Measurements from ENCODE around the gene PRKCE. TPM values are rescaled to one million over a fixed set of nuclear protein-coding genes. Genes with fewer than 3 reads are reported as not detected.

The PRKCE gene
- total RNA-seq, 1 experiment from 2014 or later: 2.4 TPM

DNA sequence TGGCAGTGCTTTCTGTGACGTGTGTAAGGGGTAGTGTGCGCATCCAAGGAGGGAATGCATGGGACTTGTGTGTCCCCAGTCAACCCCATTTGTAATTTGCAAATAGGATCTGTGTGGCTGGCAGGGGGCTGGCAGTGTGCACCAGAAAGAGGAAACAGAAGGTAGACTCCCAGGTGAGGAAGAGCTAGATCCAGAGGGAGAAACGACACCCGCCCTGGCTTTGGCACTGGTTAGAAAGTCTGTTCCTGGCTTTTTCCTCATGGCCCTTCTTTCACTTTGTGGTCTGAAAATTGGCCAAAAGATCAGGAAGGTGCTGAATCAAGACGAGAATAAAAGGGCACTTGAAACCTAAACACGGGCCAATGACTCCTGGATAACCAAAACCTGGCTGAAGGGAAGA is 33.3 kb downstream of the PRKCE start:
- ChIA-PET CTCF (no interaction called here), POLR2A (ENCODE audit: low non-redundant PET) (no interaction called here)
- Histone ChIP-seq H3K27me3 (replicated peaks; ENCODE audit: insufficient read depth, low read depth, low read length, poor library complexity) (no peaks in the 10 kb centered on the region), H3K9me3 (ENCODE audit: low read depth, low read length, poor library complexity, severe bottlenecking) (no peaks in the 10 kb centered on the region), H3K27ac (ENCODE audit: low read depth, low read length, poor library complexity, severe bottlenecking) (no peak overlapping the region), H3K4me3 (ENCODE audit: low read depth, low read length, poor library complexity, severe bottlenecking) (no peak overlapping the region), H3K4me1 (ENCODE audit: insufficient read depth, low read length, poor library complexity, severe bottlenecking) (no peaks in the 10 kb centered on the region), H3K36me3 (ENCODE audit: insufficient read depth, low read length, poor library complexity, severe bottlenecking) (no peaks in the 10 kb centered on the region)
- no peak for DNase-seq (ENCODE audit: low spot score)
- TF ChIP-seq, protein P1, sequence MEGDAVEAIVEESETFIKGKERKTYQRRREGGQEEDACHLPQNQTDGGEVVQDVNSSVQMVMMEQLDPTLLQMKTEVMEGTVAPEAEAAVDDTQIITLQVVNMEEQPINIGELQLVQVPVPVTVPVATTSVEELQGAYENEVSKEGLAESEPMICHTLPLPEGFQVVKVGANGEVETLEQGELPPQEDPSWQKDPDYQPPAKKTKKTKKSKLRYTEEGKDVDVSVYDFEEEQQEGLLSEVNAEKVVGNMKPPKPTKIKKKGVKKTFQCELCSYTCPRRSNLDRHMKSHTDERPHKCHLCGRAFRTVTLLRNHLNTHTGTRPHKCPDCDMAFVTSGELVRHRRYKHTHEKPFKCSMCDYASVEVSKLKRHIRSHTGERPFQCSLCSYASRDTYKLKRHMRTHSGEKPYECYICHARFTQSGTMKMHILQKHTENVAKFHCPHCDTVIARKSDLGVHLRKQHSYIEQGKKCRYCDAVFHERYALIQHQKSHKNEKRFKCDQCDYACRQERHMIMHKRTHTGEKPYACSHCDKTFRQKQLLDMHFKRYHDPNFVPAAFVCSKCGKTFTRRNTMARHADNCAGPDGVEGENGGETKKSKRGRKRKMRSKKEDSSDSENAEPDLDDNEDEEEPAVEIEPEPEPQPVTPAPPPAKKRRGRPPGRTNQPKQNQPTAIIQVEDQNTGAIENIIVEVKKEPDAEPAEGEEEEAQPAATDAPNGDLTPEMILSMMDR (conservative IDR thresholded peaks at IDR 0.05; ENCODE audit: low read depth, low read length): no peak
- BruUV-seq (replicated peaks): no TSS peak
- intact Hi-C loops (cut with micrococcal nuclease; ENCODE audit: unreplicated experiment): no loop called here

DNA sequence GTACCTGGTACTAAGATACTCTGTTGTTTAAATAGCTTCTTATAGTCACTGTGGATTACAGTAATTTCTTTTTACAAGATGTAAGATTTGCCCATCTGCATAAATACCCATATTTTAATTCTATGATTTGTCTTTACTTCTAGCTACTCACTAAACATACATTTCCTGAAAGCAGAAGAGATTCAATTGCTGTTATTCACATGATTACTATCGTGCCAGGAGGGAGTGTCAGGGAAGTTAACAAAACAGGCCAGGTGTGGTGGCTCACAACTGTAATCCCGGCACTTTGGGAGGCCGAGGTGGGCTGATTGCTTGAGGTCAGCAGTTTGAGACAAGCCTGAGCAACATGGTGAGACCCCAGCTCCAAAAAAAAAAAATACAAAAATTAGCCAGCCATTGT is 33.8 kb downstream of the PRKCE start:
- Histone ChIP-seq H3K9me3 (ENCODE audit: low read depth, low read length, poor library complexity, severe bottlenecking) (no peaks in the 10 kb centered on the region), H3K27ac (ENCODE audit: low read depth, low read length, poor library complexity, severe bottlenecking) (no peak overlapping the region), H3K4me1 (ENCODE audit: insufficient read depth, low read length, poor library complexity, severe bottlenecking) (no peaks in the 10 kb centered on the region), H3K4me3 (ENCODE audit: low read depth, low read length, poor library complexity, severe bottlenecking) (no peak overlapping the region), H3K36me3 (ENCODE audit: insufficient read depth, low read length, poor library complexity, severe bottlenecking) (no peaks in the 10 kb centered on the region), H3K27me3 (replicated peaks; ENCODE audit: insufficient read depth, low read depth, low read length, poor library complexity) (no peaks in the 10 kb centered on the region)
- ChIA-PET CTCF (no interaction called here), POLR2A (ENCODE audit: low non-redundant PET) (no interaction called here)
- intact Hi-C loops (cut with micrococcal nuclease; ENCODE audit: unreplicated experiment): no loop called here
- BruUV-seq (replicated peaks): no TSS peak
- no peak for TF ChIP-seq EZH2 (IDR thresholded peaks at IDR 0.05; ENCODE audit: borderline replicate concordance, low read depth, low read length, poor library complexity, severe bottlenecking)
- TF ChIP-seq, protein P1 (conservative IDR thresholded peaks at IDR 0.05; ENCODE audit: low read depth, low read length): no peak
- no peak for DNase-seq (ENCODE audit: low spot score)

DNA sequence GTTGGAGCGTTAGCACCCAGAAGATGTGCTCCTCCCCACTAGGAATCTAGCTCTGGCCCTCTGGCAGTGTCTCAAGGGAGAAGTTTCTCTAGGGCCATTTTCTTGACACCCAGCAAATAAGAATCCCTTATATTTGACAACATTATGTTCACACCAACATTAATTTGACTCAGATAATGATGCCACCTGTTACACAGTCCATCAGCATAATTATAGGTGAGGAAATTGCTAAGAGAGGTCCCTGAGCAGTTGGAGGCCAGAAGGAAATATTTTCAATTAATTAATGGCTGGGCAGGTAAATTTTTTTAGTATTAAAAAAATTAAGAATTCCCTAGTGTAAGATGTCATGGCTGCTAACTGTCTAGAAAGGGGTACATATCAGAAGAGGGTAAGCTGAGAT is 36.5 kb downstream of the PRKCE start:
- intact Hi-C loops (cut with micrococcal nuclease; ENCODE audit: unreplicated experiment): no loop called here
- CTCF ChIA-PET: no interaction called here
- POLR2A ChIA-PET (ENCODE audit: low non-redundant PET): no interaction called here
- Histone ChIP-seq H3K4me1 (ENCODE audit: insufficient read depth, low read length, poor library complexity, severe bottlenecking) (no peaks in the 10 kb centered on the region), H3K36me3 (ENCODE audit: insufficient read depth, low read length, poor library complexity, severe bottlenecking) (no peaks in the 10 kb centered on the region), H3K9me3 (ENCODE audit: low read depth, low read length, poor library complexity, severe bottlenecking) (no peaks in the 10 kb centered on the region), H3K4me3 (ENCODE audit: low read depth, low read length, poor library complexity, severe bottlenecking) (no peak overlapping the region), H3K27ac (ENCODE audit: low read depth, low read length, poor library complexity, severe bottlenecking) (no peak overlapping the region), H3K27me3 (replicated peaks; ENCODE audit: insufficient read depth, low read depth, low read length, poor library complexity) (no peaks in the 10 kb centered on the region)
- BruUV-seq (replicated peaks): no TSS peak
- no peak for DNase-seq (ENCODE audit: low spot score)
- TF ChIP-seq, protein P1 (conservative IDR thresholded peaks at IDR 0.05; ENCODE audit: low read depth, low read length): no peak
- no peak for TF ChIP-seq EZH2 (IDR thresholded peaks at IDR 0.05; ENCODE audit: borderline replicate concordance, low read depth, low read length, poor library complexity, severe bottlenecking)
